ENCODE data around the gene STMN1. TPM values are rescaled to one million over a fixed set of nuclear protein-coding genes. Genes with fewer than 3 reads are reported as not detected.
A peak's percentile ranks its signal among the peaks of the same experiment; 100 is the strongest.

The STMN1 gene
- total RNA-seq, 1 donor from 2014 or later, result 2,298 TPM

DNA sequence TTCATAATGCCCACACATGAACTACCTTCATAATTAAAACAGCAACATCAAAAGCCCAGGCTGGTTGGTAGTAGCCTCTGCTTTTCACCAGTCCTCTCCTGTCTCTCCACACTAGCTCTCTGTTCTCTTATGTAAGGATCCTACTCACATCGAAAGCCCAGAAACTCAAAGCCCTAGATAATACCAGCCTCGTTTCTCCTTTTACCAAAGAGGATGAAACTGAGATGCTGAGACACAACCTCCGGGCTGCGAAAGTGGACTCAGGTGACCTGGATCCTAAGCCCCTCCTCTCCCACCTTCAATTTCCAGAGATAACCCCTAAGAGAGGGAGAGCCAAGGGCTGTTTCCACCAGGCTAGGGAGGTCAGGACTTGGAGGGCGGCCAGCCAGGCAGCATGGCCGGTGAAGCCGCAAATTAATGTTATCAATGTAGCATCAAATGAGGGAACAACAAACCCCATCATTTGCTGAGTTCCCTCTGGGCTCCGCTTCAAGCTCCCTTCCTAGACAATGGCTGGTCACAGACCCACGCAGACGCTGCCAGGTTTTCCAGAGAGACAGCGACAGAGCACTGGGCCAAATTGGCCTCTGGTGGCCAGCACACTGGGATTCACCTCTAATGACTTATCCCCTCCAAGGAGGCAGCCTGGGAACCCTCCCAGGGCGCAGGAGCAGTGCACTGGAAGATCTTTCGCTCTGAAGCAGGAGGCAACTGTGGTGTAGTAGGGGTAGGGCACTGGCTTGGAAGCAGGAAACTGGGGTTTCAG, 20.7 kb upstream of the STMN1 start:
- H3K4me1 Mint-ChIP-seq (ENCODE audit: low read depth, unreplicated experiment), result peaks cover 51% of the 10 kb centered on the region
- H3K9me3 Mint-ChIP-seq (ENCODE audit: unreplicated experiment), result peaks cover 6% of the 10 kb centered on the region
- no peaks in the 10 kb centered on the region for H3K36me3 Mint-ChIP-seq (ENCODE audit: unreplicated experiment)
- peak; percentile 52 for DNase-seq
- H3K27me3 Mint-ChIP-seq (ENCODE audit: unreplicated experiment), result peaks cover 16% of the 10 kb centered on the region
- TF ChIP-seq, protein P1, sequence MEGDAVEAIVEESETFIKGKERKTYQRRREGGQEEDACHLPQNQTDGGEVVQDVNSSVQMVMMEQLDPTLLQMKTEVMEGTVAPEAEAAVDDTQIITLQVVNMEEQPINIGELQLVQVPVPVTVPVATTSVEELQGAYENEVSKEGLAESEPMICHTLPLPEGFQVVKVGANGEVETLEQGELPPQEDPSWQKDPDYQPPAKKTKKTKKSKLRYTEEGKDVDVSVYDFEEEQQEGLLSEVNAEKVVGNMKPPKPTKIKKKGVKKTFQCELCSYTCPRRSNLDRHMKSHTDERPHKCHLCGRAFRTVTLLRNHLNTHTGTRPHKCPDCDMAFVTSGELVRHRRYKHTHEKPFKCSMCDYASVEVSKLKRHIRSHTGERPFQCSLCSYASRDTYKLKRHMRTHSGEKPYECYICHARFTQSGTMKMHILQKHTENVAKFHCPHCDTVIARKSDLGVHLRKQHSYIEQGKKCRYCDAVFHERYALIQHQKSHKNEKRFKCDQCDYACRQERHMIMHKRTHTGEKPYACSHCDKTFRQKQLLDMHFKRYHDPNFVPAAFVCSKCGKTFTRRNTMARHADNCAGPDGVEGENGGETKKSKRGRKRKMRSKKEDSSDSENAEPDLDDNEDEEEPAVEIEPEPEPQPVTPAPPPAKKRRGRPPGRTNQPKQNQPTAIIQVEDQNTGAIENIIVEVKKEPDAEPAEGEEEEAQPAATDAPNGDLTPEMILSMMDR (IDR thresholded peaks at IDR 0.05; ENCODE audit: partially characterized antibody, unreplicated experiment), result no peak
- peak overlapping the region; percentile 99 for H3K27ac Mint-ChIP-seq (ENCODE audit: unreplicated experiment)
- peak overlapping the region; percentile 79 for H3K4me3 Mint-ChIP-seq (ENCODE audit: unreplicated experiment)

DNA sequence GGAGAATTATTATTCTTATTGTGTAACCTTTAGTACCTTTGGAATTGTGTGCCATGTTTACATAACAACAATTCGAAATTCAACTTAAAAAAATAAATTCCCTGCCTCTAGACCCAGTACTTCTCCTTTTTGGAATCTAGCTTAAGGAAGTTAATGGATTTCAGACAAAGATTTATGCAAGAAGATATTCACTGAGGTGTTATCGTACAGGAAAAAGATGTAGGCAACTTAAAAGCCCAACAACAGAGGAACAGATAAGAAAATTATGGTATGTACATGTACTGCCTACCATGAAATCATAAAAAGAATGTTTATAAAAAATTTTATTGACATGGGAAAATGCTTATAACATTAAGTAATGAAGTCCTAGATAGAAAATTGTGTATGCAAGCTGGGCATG, 18.2 kb upstream of the STMN1 start:
- Mint-ChIP-seq H3K27me3 (ENCODE audit: unreplicated experiment) (peaks cover 11% of the 10 kb centered on the region), H3K4me1 (ENCODE audit: low read depth, unreplicated experiment) (peaks cover 58% of the 10 kb centered on the region), H3K4me3 (ENCODE audit: unreplicated experiment) (no peak overlapping the region), H3K36me3 (ENCODE audit: unreplicated experiment) (no peaks in the 10 kb centered on the region), H3K9me3 (ENCODE audit: unreplicated experiment) (peaks cover 5% of the 10 kb centered on the region), H3K27ac (ENCODE audit: unreplicated experiment) (no peak overlapping the region)
- DNase-seq, result no peak
- TF ChIP-seq, protein P1 (IDR thresholded peaks at IDR 0.05; ENCODE audit: partially characterized antibody, unreplicated experiment), result no peak

DNA sequence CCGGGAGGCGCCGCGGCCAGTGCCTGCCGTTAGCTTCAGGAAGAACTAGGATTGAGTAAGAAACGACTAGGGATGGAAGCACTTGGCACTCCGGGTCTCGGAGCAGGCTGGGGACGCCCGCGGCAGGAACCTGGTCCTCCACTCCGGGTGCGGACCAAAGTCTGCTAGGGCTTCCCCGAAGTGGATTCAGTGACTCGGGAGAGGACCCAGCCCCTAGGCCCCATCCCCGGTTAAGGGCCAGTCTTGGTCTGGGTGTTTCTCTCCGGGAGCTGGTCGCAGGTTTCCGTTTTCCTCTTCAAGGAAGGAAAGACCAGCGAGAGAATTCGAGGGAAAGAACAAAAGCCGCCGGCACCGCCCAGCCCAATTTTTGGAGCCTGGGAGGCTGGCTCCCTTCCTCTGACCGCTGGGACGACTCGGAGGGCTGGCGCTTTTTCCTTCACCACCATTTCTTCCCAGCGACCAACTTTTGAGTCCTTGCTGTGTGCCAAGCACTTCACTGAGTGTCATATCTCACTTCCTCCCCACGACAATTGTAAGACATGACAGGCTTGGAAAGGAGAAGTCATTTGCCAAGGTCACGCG, 16.8 kb upstream of the STMN1 start:
- H3K27ac Mint-ChIP-seq (ENCODE audit: unreplicated experiment), result peak overlapping the region; percentile 85
- peaks cover 49% of the 10 kb centered on the region for H3K4me1 Mint-ChIP-seq (ENCODE audit: low read depth, unreplicated experiment)
- peak overlapping the region; percentile 75 for H3K4me3 Mint-ChIP-seq (ENCODE audit: unreplicated experiment)
- H3K9me3 Mint-ChIP-seq (ENCODE audit: unreplicated experiment), result peaks cover 2% of the 10 kb centered on the region
- peak; percentile 48 for DNase-seq
- H3K27me3 Mint-ChIP-seq (ENCODE audit: unreplicated experiment), result peaks cover 8% of the 10 kb centered on the region
- TF ChIP-seq, protein P1 (IDR thresholded peaks at IDR 0.05; ENCODE audit: partially characterized antibody, unreplicated experiment), result no peak
- no peaks in the 10 kb centered on the region for H3K36me3 Mint-ChIP-seq (ENCODE audit: unreplicated experiment)

- Mint-ChIP-seq H3K36me3 (ENCODE audit: unreplicated experiment) (no peaks in the 10 kb centered on the region), H3K4me1 (ENCODE audit: low read depth, unreplicated experiment) (peaks cover 45% of the 10 kb centered on the region), H3K27me3 (ENCODE audit: unreplicated experiment) (peaks cover 7% of the 10 kb centered on the region), H3K9me3 (ENCODE audit: unreplicated experiment) (no peaks in the 10 kb centered on the region), H3K4me3 (ENCODE audit: unreplicated experiment) (peak overlapping the region; percentile 76), H3K27ac (ENCODE audit: unreplicated experiment) (peak overlapping the region; percentile 85)
- TF ChIP-seq, protein P1 (IDR thresholded peaks at IDR 0.05; ENCODE audit: partially characterized antibody, unreplicated experiment), result no peak
- DNase-seq, result peak; percentile 59
These were observed 16.1 kb upstream of the STMN1 start for GRCh38 chr1:25922056-25922970.
